ENCODE results near the gene PDGFD. TPM values are rescaled to one million over a fixed set of nuclear protein-coding genes. Genes with fewer than 3 reads are reported as not detected.

PDGFD gene
- polyA plus RNA-seq, 1 donor from 2014 or later, result 1.0 TPM

GRCh38 chr11:104165014-104165413, 1.1 kb upstream of the PDGFD start:
- Histone ChIP-seq H3K4me3 (ENCODE audit: low read length) (no peak overlapping the region), H4K20me1 (ENCODE audit: insufficient read depth) (no peaks in the 10 kb centered on the region), H3K79me2 (replicated peaks; ENCODE audit: insufficient read depth, low read length) (no peaks in the 10 kb centered on the region), H3K36me3 (ENCODE audit: insufficient read depth, low read length) (no peaks in the 10 kb centered on the region), H3K9me3 (ENCODE audit: low read length) (no peaks in the 10 kb centered on the region), H3F3A (ENCODE audit: insufficient read depth, low read length, poor library complexity, severe bottlenecking) (no peaks in the 10 kb centered on the region), H3K27me3 (ENCODE audit: insufficient read depth, low read depth, low read length) (peaks cover 27% of the 10 kb centered on the region), H3K27ac (ENCODE audit: low read length) (no peak overlapping the region), H3K4me2 (ENCODE audit: low read length) (no peak overlapping the region), H2AFZ (ENCODE audit: low read depth, low read length) (no peak overlapping the region), H3K9ac (ENCODE audit: low read length) (no peak overlapping the region), H3K9me2 (ENCODE audit: insufficient read depth, low read length) (no peaks in the 10 kb centered on the region)
- no peak for TF ChIP-seq EZH2 (IDR thresholded peaks at IDR 0.05; ENCODE audit: borderline replicate concordance, insufficient read depth, low read length, poor library complexity, severe bottlenecking)

GRCh38 chr11:104163100-104164027, 583 bp downstream of the PDGFD start:
- Histone ChIP-seq H3K4me3 (ENCODE audit: low read length) (peak overlapping the region; percentile 73), H3K79me2 (replicated peaks; ENCODE audit: insufficient read depth, low read length) (no peaks in the 10 kb centered on the region), H3K9me2 (ENCODE audit: insufficient read depth, low read length) (no peaks in the 10 kb centered on the region), H3K27me3 (ENCODE audit: insufficient read depth, low read depth, low read length) (peaks cover 27% of the 10 kb centered on the region), H3K4me2 (ENCODE audit: low read length) (peak overlapping the region; percentile 38), H4K20me1 (ENCODE audit: insufficient read depth) (no peaks in the 10 kb centered on the region), H3K27ac (ENCODE audit: low read length) (no peak overlapping the region), H3K36me3 (ENCODE audit: insufficient read depth, low read length) (no peaks in the 10 kb centered on the region), H2AFZ (ENCODE audit: low read depth, low read length) (no peak overlapping the region), H3K9ac (ENCODE audit: low read length) (peak overlapping the region; percentile 4), H3F3A (ENCODE audit: insufficient read depth, low read length, poor library complexity, severe bottlenecking) (no peaks in the 10 kb centered on the region), H3K9me3 (ENCODE audit: low read length) (no peaks in the 10 kb centered on the region)
- TF ChIP-seq TAF1 (IDR thresholded peaks at IDR 0.05; ENCODE audit: low read depth) (no peak), EZH2 (IDR thresholded peaks at IDR 0.05; ENCODE audit: borderline replicate concordance, insufficient read depth, low read length, poor library complexity, severe bottlenecking) (no peak), MXI1 (conservative IDR thresholded peaks at IDR 0.05; ENCODE audit: poor library complexity, severe bottlenecking) (no peak), SMC3 (conservative IDR thresholded peaks at IDR 0.05; ENCODE audit: poor library complexity) (no peak), REST (IDR thresholded peaks at IDR 0.05; ENCODE audit: borderline replicate concordance) (no peak), EP300 (conservative IDR thresholded peaks at IDR 0.05; ENCODE audit: poor library complexity, severe bottlenecking) (no peak), POLR2AphosphoS5 (IDR thresholded peaks at IDR 0.05) (no peak), CTCF (IDR thresholded peaks at IDR 0.05; ENCODE audit: poor library complexity, severe bottlenecking) (no peak), RAD21 (conservative IDR thresholded peaks at IDR 0.05) (no peak)

All from neural cell (in vitro differentiated cells).